Neural cell (in vitro differentiated cells): ENCODE results near the gene KCNK13. TPM values are rescaled to one million over a fixed set of nuclear protein-coding genes. Genes with fewer than 3 reads are reported as not detected.

Experiments
- H2AFZ ChIP-seq: fragments of 200-600, 300-800 bp; sonication (generic), shearing (Covaris generic); 2 replicates; pipeline ENCODE4 v1.6.0; 2014; ENCODE audit warnings: low read depth, mild to moderate bottlenecking, antibody characterized with exemption, low read length, moderate library complexity
- H3F3A ChIP-seq: fragments of 200-600 bp; shearing (Covaris generic); 2 replicates; pipeline ENCODE4 v1.6.1; 2016; ENCODE audit warnings: mild to moderate bottlenecking, moderate library complexity, mixed read lengths, antibody characterized with exemption, low read length; ENCODE audit not compliant: insufficient read depth, poor library complexity, severe bottlenecking
- H3K27ac ChIP-seq: fragments of 200-600, 300-800 bp; sonication (generic), shearing (Covaris generic); 2 replicates; pipeline ENCODE4 v1.5.1; 2014; ENCODE audit warnings: mild to moderate bottlenecking, low read length, moderate library complexity
- H3K27me3 ChIP-seq: fragments of 300-800, 200-600 bp; sonication (generic), shearing (Covaris generic); 2 replicates; pipeline ENCODE4 v1.6.0; 2014; ENCODE audit warnings: mild to moderate bottlenecking, low read depth, low read length, moderate library complexity; ENCODE audit not compliant: insufficient read depth
- H3K36me3 ChIP-seq: fragments of 300-800, 200-600 bp; sonication (generic), shearing (Covaris generic); 2 replicates; pipeline ENCODE4 v1.5.1; 2014; ENCODE audit warnings: mild to moderate bottlenecking, antibody characterized with exemption, low read length, moderate library complexity; ENCODE audit not compliant: insufficient read depth
- H3K4me2 ChIP-seq: fragments of 300-800, 200-600 bp; sonication (generic), shearing (Covaris generic); 2 replicates; pipeline ENCODE4 v1.6.0; 2014; ENCODE audit warnings: mild to moderate bottlenecking, low read length
- H3K4me3 ChIP-seq: fragments of 300-800, 200-600 bp; sonication (generic), shearing (Covaris generic); 2 replicates; pipeline ENCODE4 v1.5.1; 2014; ENCODE audit warnings: mild to moderate bottlenecking, low read length, moderate library complexity
- H3K79me2 ChIP-seq: fragments of 200-600 bp; shearing (Covaris generic); replicated peaks from 2 replicates; pipeline ENCODE4 v1.6.0; 2014; ENCODE audit warnings: mild to moderate bottlenecking, low read length, moderate library complexity; ENCODE audit not compliant: insufficient read depth
- H3K9ac ChIP-seq: fragments of 300-800, 200-600 bp; sonication (generic), shearing (Covaris generic); 2 replicates; pipeline ENCODE4 v1.6.1; 2016; ENCODE audit warnings: mild to moderate bottlenecking, low read length, mixed read lengths
- H3K9me2 ChIP-seq: fragments of 200-600 bp; shearing (Covaris generic); 2 replicates; pipeline ENCODE4 v1.6.1; 2016; ENCODE audit warnings: mild to moderate bottlenecking, low read length, mixed read lengths; ENCODE audit not compliant: insufficient read depth
- H3K9me3 ChIP-seq: fragments of 200-600, 300-800 bp; sonication (generic), shearing (Covaris generic); 2 replicates; pipeline ENCODE4 v1.6.1; 2016; ENCODE audit warnings: mild to moderate bottlenecking, mixed run types, low read length, moderate library complexity, mixed read lengths
- H4K20me1 ChIP-seq: fragments of 200-600 bp; shearing (Covaris generic); 2 replicates; pipeline ENCODE4 v1.6.1; 2016; ENCODE audit warnings: mild to moderate bottlenecking, mixed run types; ENCODE audit not compliant: insufficient read depth
- EP300 ChIP-seq: fragments of 450-650 bp; conservative IDR thresholded peaks from 2 replicates; pipeline ENCODE4 v1.6.1; 2014; ENCODE audit warnings: antibody characterized with exemption, mild to moderate bottlenecking, moderate library complexity; ENCODE audit not compliant: poor library complexity, severe bottlenecking
- EZH2 ChIP-seq: fragments of 200-600, 300-800 bp; shearing (Covaris generic), sonication (generic); IDR thresholded peaks from 2 replicates; pipeline ENCODE4 v1.6.1; 2014; ENCODE audit warnings: antibody characterized with exemption, low read length, borderline replicate concordance, mild to moderate bottlenecking; ENCODE audit not compliant: insufficient read depth, poor library complexity, severe bottlenecking
- MXI1 ChIP-seq: fragments of 450-650 bp; conservative IDR thresholded peaks from 2 replicates; pipeline ENCODE4 v1.6.1; 2014; ENCODE audit warnings: antibody characterized with exemption, mild to moderate bottlenecking; ENCODE audit not compliant: poor library complexity, severe bottlenecking
- POLR2AphosphoS5 ChIP-seq: IDR thresholded peaks from 2 replicates; pipeline ENCODE4 v1.6.1; 2012
- RAD21 ChIP-seq: fragments of 450-650 bp; conservative IDR thresholded peaks from 2 replicates; pipeline ENCODE4 v1.6.1; 2014; ENCODE audit warnings: antibody characterized with exemption, mild to moderate bottlenecking, moderate library complexity
- SMC3 ChIP-seq: fragments of 450-650 bp; conservative IDR thresholded peaks from 2 replicates; pipeline ENCODE4 v1.6.1; 2014; ENCODE audit warnings: antibody characterized with exemption, mild to moderate bottlenecking, moderate library complexity; ENCODE audit not compliant: poor library complexity
- TAF1 ChIP-seq: IDR thresholded peaks from 2 replicates; pipeline ENCODE4 v1.6.1; 2012; ENCODE audit warnings: low read depth
- polyA plus RNA-seq: library from polyadenylated mRNA; depleted of rRNA; stranded (reverse); fragments of >200 nt; gene quantifications from 2 replicates; pipeline ENCODE4 v1.2.3, GENCODE V29; 2014
- TF ChIP-seq, protein P1 (sequence below): IDR thresholded peaks from 2 replicates; pipeline ENCODE4 v1.6.1; 2012; ENCODE audit warnings: borderline replicate concordance
- TF ChIP-seq, protein P2 (sequence below): fragments of 450-650 bp; IDR thresholded peaks from 2 replicates; pipeline ENCODE4 v1.5.1; 2014; ENCODE audit warnings: antibody characterized with exemption, mild to moderate bottlenecking, moderate library complexity; ENCODE audit not compliant: poor library complexity, severe bottlenecking

Gene KCNK13
- polyA plus RNA-seq, 1 donor from 2014 or later, result 0.11 TPM

DNA sequence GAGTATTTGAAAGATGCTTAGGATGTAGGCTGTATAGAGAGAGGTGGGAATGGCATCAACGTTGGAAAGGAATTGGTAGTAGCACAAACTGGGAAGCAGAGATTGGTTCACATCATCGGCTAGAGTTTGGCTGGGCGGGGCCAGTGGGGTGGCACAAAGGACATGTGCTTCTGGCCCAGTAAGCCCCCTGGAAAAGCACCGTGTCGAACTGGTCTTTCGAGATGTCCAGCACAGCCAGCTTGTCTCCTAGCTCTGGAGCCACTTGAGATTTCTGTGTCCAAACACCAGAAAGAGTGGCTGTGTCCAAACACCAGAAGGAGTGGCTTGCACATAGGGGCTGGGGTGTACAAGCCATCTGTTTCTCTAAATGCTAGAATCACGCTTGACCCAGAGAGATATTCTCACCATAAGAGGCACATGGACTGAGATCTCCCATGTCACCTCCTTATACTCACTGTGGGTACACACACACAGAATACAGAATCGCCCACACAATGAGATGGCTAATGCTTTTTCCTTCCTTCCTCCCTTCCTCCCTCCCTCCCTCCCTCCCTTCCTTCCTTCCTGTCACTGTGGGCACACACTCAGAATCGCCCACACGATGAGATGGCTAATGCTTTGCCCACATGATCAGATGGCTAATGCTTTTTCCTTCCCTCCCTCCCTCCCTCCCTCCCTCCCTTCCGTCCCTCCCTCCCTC lies 41.8 kb upstream of the KCNK13 start:
- Histone ChIP-seq H2AFZ (no peak overlapping the region), H3K9ac (no peak overlapping the region), H3K36me3 (peaks cover 6% of the 10 kb centered on the region), H3K27ac (no peak overlapping the region), H3F3A (no peaks in the 10 kb centered on the region), H3K79me2 (no peaks in the 10 kb centered on the region), H3K4me2 (no peak overlapping the region), H3K9me3 (no peaks in the 10 kb centered on the region), H3K9me2 (no peaks in the 10 kb centered on the region), H3K4me3 (no peak overlapping the region), H3K27me3 (no peaks in the 10 kb centered on the region), H4K20me1 (no peaks in the 10 kb centered on the region)
- TF ChIP-seq EZH2, result no peak
- TF ChIP-seq MXI1, result no peak
- no peak for TF ChIP-seq RAD21
- no peak for TF ChIP-seq TAF1

DNA sequence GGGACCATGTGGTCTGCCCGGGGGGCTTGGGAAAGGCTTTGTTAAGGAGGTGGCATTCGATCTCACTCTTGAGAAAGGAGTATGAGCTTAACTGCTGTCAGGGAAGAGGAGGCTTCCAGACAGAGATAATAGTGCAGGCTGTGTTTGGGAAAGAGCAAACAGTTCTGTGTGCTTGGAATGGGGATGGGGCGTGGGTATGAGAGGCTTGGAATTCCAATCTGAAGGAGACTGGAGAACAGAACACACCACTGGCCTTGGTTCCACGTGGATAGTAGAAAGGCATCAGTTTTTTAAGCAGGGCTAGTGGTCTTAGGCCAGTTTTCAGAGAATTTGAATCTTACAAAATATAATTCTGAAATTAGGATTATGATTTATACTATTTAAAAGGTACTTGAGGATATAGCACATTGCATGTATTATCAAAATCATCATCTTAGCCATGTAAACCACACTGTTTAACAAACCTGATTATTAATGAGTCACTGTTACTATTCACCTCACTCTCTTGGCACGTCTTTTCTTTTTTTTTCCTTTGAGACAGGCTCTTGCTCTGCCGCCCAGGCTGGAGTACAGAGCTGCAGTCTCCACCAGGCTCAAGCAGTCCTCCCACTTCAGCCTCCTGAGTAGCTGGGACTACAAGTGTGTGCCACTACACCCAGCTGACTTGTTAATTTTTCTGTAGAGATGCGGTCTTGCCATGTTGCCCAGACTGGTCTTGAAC lies 38.5 kb upstream of the KCNK13 start:
- H3F3A ChIP-seq, result no peaks in the 10 kb centered on the region
- TF ChIP-seq MXI1 (no peak), TAF1 (no peak), SMC3 (no peak), POLR2AphosphoS5 (no peak), RAD21 (no peak), EP300 (no peak), EZH2 (no peak)
- TF ChIP-seq, protein P1, sequence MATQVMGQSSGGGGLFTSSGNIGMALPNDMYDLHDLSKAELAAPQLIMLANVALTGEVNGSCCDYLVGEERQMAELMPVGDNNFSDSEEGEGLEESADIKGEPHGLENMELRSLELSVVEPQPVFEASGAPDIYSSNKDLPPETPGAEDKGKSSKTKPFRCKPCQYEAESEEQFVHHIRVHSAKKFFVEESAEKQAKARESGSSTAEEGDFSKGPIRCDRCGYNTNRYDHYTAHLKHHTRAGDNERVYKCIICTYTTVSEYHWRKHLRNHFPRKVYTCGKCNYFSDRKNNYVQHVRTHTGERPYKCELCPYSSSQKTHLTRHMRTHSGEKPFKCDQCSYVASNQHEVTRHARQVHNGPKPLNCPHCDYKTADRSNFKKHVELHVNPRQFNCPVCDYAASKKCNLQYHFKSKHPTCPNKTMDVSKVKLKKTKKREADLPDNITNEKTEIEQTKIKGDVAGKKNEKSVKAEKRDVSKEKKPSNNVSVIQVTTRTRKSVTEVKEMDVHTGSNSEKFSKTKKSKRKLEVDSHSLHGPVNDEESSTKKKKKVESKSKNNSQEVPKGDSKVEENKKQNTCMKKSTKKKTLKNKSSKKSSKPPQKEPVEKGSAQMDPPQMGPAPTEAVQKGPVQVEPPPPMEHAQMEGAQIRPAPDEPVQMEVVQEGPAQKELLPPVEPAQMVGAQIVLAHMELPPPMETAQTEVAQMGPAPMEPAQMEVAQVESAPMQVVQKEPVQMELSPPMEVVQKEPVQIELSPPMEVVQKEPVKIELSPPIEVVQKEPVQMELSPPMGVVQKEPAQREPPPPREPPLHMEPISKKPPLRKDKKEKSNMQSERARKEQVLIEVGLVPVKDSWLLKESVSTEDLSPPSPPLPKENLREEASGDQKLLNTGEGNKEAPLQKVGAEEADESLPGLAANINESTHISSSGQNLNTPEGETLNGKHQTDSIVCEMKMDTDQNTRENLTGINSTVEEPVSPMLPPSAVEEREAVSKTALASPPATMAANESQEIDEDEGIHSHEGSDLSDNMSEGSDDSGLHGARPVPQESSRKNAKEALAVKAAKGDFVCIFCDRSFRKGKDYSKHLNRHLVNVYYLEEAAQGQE, result no peak
- TF ChIP-seq, protein P2, sequence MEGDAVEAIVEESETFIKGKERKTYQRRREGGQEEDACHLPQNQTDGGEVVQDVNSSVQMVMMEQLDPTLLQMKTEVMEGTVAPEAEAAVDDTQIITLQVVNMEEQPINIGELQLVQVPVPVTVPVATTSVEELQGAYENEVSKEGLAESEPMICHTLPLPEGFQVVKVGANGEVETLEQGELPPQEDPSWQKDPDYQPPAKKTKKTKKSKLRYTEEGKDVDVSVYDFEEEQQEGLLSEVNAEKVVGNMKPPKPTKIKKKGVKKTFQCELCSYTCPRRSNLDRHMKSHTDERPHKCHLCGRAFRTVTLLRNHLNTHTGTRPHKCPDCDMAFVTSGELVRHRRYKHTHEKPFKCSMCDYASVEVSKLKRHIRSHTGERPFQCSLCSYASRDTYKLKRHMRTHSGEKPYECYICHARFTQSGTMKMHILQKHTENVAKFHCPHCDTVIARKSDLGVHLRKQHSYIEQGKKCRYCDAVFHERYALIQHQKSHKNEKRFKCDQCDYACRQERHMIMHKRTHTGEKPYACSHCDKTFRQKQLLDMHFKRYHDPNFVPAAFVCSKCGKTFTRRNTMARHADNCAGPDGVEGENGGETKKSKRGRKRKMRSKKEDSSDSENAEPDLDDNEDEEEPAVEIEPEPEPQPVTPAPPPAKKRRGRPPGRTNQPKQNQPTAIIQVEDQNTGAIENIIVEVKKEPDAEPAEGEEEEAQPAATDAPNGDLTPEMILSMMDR, result no peak
- H3K27me3 ChIP-seq, result no peaks in the 10 kb centered on the region
- H3K4me2 ChIP-seq, result no peak overlapping the region
- peaks cover 6% of the 10 kb centered on the region for H3K36me3 ChIP-seq
- H3K79me2 ChIP-seq, result no peaks in the 10 kb centered on the region
- no peak overlapping the region for H2AFZ ChIP-seq
- H3K9me2 ChIP-seq, result no peaks in the 10 kb centered on the region
- no peaks in the 10 kb centered on the region for H4K20me1 ChIP-seq
- H3K9me3 ChIP-seq, result no peaks in the 10 kb centered on the region
- no peak overlapping the region for H3K4me3 ChIP-seq
- H3K27ac ChIP-seq, result no peak overlapping the region
- H3K9ac ChIP-seq, result no peak overlapping the region
